ENCODE data around the gene FAM124B. TPM values are rescaled to one million over a fixed set of nuclear protein-coding genes. Genes with fewer than 3 reads are reported as not detected.

FAM124B gene
- total RNA-seq, 1 donor from 2014 or later, result 10.1 TPM

DNA sequence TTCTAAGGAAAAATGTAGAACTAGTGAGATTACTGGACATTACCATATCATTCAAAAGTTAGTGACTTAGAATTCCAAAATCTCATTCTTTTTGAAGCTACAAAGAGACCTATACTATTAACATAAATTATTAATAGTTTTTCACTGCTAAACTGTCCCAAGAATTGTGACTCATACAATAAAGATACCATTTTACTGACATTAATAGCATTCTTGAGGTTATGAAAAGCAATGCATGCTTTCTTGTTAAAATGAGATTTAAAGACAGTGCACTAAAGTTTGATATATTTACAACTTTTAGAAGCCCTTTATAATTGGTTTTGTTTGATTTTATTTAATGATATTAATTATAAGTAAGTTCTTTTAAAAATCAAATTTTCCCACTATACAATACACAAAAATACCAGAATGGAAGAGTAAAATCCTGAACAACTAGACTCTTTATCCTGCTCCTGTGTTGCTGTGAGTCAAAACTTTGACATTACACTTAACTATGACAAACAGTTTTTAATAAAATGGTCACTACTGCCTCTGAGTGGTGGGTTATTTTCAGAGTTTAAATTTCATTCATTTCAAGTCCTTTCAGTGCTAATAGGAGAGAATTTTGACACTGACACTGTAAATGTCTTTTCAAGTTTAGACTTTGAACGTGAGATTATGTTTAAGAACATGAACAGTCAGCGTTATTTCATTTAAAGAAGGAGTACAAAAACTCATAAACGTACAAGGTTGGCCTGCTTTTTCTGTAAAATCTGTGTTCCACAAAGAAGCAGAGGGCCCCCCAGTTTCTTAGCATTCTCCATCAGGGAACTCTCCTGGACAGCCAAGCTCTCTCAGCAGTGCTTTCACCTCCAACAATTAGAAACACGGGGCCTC, 54.5 kb downstream of the FAM124B start:
- peak; percentile 23 for DNase-seq (ENCODE audit: low spot score)

DNA sequence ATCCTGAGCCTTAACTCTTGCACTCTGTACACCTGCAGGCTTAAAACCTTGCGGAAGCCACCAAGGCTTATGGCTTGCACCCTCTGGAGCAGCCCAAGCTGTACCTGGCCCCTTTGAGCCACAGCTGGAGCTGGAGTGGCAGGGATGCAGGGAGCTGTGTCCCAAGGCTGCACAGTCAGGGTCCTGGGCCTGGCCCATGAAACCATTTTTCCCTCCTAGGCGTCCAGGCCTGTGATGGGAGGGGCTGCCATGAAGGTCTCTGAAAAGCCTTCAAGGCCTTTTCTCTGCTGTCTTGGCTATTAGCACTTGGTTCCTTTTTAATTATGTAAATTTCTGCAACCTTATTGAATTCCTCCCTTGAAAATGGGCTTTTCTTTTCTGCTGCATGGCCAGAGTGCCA, 56.4 kb downstream of the FAM124B start:
- no peak for DNase-seq (ENCODE audit: low spot score)

DNA sequence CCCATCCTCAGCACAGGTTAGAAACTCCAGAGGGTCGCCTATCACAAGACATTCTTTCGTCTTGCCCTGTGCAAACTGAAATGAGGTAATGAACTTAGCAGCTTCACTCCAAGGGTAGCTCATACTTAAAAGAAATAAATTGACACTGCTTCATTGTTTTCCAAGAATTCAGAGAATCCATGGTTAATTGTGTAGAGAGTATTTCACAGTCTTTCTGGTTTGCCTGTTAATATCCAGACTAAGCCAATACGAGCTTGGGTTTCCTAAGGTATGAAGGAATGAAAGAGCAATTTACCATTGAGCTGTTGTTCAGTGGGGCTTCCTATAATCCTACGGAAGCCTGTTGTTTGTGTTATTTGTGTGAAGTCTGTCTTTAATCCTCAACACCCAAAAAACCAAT, 58.7 kb downstream of the FAM124B start:
- DNase-seq (ENCODE audit: low spot score), result no peak

DNA sequence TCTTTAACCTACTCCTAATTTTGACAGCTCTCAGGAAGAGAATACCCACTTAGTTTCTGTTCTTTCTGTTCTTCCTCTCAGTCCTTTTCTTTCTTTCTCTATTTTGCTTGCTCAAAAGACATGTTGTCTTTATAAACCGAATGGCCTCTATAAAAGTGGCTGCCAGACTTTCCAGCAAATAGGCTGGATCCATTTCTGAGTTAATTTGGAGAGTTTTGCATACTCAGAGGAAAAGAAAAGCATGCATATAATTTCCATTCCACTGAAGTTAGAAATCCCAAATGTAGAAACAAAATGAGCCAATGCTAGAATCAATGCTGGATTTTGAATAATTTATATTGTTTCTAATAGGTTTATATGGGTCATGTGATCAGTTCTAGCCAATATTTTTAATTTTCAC, 65.9 kb downstream of the FAM124B start:
- no peak for DNase-seq (ENCODE audit: low spot score)

DNA sequence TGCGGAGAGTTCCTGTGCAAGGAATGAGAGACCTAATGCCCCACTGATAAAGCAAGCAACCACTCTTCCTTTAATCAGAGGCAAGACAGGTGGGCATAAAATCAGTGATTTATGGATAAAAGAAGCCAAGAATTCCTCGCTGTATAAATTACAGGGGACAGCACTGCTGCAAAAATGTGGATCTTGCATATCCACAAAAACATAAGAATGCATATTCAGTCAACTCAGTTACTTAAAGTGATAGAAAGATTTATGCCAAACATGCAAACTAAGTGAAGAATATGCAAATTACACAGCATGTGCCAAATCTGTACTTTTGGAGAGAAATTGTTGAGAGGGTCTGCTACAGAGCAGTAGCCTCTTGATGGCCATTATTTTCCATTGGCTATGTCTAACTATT, 67.2 kb downstream of the FAM124B start:
- no peak for DNase-seq (ENCODE audit: low spot score)

DNA sequence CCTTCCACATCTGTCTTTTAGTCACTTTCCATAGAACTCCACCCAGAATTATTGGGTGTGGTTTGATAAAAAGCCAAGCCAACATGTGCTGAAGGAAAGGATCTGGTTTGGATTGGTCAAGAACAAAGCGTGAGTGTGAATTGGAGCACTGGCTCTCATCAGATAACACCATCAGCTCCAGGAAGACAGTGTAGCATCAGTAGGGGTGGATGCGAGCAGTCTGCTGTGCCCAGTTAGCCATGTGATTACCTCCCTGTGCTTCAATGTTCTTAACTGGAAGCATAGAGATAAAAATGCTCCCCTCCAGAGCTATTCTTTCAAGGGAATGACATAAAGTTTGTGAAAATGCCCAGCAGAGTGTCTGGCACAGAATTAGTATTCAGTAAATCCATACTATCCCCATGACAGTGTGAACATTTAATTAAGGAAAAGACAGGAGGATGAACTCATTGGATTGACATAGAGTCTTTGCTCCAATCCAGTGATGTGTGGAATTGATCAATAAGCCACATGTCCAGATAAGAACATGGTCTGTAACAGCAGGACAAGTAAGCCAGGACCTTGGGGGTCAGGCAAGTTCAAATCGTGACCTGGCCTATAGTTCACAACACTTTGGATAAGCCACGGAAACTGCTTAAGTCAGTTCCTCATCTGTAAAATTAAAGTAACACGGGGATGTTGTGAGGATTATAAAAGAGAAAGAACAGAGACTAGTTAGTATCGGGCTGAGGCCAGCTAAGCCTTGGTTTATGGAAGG, 68.0 kb downstream of the FAM124B start:
- peak; percentile 71 for DNase-seq (ENCODE audit: low spot score)

DNA sequence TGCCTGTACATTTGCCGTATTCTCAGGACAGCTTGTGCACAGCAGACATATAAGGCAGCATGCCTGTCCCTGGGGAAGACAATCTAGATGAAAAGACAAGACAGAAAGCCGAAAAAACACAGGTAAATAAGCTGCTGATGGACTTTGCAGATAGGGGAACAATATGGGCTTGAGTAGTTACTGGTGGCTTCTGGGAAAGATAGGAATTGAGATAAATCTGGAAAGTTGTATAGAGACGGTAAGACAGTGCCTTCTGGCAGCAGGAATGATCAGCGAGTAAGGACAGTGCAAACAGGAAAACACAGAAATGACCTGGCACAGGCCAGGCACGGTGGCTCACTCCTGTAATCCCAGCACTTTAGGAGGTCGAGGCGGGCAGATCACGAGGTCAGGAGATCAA, 70.2 kb downstream of the FAM124B start:
- DNase-seq (ENCODE audit: low spot score), result no peak

DNA sequence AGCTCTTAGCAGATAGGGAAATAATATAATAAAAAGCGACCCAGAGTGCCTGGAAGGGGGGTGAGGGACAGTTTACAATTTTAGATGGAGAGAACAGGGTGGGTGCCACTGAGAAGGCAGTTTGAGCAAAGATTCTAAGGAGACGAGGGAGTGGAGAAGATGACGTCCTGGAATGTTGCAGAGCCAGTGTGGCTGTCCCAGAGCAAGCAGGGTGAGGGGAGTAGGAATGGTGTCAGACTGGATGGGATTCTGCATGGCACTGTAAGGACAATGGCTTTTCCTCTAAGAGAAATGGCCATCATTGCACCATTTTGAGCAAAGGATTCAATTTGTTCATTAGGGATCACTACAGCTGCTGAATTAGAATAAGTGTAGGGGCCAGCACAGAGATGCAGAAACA, 73.1 kb downstream of the FAM124B start:
- DNase-seq (ENCODE audit: low spot score), result no peak

Other genes with a start within 250 kb of the FAM124B start
- 45.5 TPM for gene CUL3, start 183.3 kb upstream of the FAM124B start, total RNA-seq (ENCODE audit: insufficient read depth, low replicate concordance)